GM18909 (cell line): ENCODE data around the gene AGER.
"Not testable (repeated sequence)": the region's sequence is repeated elsewhere in the genome, so short reads cannot be mapped to it uniquely, and the experiment has no call there.

ENCODE experiments used
- ATAC-seq: cut with Tn5 transposase; IDR thresholded peaks from one replicate; pipeline ENCODE4 v1.9.1; 2021; ENCODE audit warnings: mild to moderate bottlenecking; ENCODE audit not compliant: unreplicated experiment, poor library complexity

AGER gene

GRCh38 chr6:32200711-32201475 lies 16.8 kb upstream of the AGER start:
- no peak for ATAC-seq

DNA sequence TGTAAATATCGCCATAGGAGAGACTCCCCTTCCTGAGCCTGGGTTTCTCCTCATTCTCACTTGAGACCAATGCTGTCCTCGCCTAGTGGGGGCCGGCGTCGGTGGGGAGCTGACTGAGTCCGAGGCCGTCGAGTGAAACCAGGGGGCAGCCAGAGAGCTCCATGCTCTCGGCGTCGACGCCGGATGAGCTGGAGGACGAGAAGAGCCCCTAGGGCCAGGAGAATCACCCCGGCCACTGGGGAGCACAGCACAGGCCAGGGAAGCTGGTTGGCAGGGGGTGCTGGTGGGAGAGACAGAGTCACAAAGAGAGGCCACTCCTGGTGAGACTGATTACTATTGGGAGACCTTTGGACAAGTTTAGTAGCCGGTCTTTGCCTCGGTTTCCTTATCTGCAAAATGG lies 14.8 kb upstream of the AGER start:
- no peak for ATAC-seq

- ATAC-seq, result no peak
These were observed 14.3 kb upstream of the AGER start for GRCh38 chr6:32198345-32198696.

DNA sequence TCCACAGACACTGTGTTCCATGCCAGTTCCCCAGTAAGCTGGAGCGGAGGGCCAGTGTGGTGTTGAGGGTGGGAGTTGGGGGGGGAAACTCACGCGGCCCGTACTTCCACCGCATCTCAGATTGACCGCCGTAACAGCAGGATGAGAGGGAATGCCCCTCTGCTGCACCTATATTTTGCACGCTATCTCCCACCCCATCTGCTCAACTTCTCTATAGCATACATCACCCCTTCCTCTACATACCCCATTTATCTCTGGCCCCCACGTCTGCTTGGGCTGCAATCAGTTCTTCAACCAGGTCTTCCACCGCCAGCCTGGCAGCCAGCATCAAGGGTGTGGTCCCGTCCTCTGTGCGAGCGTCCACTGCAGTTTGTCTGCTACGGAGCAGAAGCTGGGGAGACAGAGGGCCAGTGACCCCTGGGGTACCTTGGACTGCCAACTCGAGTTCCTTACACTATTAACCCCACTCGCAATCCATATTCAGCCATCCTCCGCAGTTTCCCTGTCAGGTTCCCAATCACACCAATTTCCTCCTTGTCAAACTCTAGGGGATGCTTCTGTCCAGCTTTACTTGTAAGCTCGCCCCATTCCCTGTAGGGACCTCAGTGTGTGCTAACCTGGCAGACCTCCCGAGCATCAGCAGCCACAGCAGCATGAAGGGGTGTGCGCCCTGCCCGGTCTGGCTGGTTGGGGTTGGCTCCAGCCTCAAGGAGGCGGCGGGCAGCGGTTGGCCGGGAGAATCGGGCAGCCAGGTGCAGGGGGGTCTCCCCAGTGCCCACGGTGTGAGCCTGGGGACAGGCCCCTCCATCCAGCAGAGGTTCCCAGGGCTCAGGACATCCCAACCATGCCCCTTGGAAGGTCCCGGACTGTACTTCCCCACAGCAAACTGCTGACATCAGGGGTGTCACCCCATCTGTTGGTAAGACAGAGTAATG lies 12.9 kb upstream of the AGER start:
- no peak for ATAC-seq

DNA sequence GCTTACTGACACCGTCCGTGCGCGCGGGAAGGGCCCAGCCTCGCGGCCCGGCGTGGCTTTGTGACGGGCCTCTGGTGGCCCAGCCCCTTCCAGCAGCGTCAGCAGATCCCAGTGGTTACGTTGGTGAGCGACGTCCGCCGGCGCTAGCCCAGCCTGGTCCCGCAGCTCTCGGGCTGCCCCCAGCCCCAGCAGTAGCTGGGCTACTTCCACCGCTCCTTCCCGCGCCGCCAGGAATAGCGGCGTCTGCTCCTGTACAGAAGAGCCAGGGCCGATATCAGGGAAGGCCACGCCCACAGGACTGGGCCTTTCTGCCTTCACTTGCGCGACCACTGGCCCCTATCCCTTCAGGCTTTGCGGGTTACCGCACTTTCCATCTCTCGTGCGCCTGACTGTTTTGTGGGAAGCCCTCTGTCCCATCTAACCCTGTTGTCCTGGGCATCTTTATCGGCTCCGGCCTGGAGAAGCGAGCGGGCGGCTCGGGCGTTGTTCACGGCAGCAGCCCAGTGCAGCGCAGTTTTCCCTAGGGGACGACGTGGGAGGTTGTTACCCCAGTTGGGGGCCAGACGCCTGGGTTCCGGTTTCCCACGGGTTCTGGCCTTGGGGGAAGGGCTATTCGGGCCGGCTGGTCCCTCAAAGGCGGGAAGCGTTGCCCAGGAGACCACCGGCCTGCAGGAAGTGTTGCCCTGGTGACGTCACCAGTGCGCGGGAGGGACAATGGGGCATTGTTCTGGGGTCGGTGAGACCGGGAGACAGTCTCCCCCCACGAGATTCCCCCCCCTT lies 12.0 kb upstream of the AGER start:
- ATAC-seq, result peak; percentile 80

DNA sequence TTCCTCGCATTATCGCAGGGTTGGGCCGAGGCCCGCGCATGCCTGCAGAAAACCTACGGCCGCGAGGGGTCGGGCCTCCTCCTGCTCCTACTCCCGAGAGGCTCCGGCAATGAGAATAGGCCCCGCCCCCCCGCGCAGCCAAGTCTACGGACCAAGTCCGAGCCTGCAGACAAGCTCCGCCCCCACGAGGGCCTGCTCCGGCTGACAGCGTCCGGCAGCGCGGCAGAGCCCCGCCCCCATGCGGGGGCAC lies 11.5 kb upstream of the AGER start:
- ATAC-seq, result peak; percentile 76

- no peak for ATAC-seq
These were observed 11.0 kb upstream of the AGER start for GRCh38 chr6:32194825-32195651.

- no peak for ATAC-seq
These were observed 10.3 kb upstream of the AGER start for GRCh38 chr6:32194388-32194787.

DNA sequence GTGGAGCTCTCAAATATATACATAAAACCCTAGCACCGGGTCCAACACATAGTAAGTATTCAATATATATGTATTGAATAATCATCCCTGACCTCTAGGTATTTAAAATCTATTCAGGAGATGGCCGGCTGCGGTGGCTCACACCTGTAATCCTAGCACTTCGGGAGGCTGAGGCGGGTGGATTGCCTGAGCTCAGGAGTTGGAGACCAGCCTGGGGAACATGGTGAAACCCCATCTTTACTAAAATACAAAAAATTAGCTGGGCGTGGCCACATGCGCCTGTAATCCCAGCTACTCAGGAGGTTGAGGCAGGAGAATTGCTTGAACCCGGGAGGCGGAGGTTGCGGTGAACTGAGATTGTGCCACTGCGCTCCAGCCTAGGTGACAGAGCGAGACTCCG lies 9.0 kb upstream of the AGER start:
- ATAC-seq, result not testable (repeated sequence)

- ATAC-seq, result no peak
These were observed 8.6 kb upstream of the AGER start, which contains the start of gene GPSM3 for GRCh38 chr6:32192608-32193039. Gene GPSM3, minus strand, starts transcription at chr6:32192643. Its CDS starts 130 bp downstream, at chr6:32192513.

GRCh38 chr6:32191696-32192607 lies 7.9 kb upstream of the AGER start:
- no peak for ATAC-seq

- ATAC-seq, result no peak
These were observed 7.0 kb upstream of the AGER start for GRCh38 chr6:32190911-32191677.

- peak; percentile 50 for ATAC-seq
These were observed 6.2 kb upstream of the AGER start, which contains the start of gene PBX2 for GRCh38 chr6:32190054-32190851. Gene PBX2, minus strand, starts transcription at chr6:32190202. Its CDS starts 287 bp downstream, at chr6:32189915.

DNA sequence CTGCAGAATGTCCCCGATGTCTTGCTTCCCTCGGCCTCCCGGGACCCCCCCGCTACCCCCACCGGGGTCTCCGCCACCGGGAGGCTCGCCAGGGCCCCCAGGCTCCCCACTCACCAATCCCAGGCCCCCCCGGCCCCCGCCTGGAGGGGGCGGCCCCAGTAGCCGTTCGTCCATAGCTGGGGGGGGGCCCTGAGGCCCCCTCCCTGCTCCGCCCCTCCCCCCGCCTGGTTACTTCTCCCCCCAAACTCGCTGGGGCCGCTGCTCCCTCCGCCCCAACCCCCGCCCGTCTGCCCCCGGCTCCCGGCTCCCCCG lies 5.6 kb upstream of the AGER start:
- ATAC-seq, result no peak

DNA sequence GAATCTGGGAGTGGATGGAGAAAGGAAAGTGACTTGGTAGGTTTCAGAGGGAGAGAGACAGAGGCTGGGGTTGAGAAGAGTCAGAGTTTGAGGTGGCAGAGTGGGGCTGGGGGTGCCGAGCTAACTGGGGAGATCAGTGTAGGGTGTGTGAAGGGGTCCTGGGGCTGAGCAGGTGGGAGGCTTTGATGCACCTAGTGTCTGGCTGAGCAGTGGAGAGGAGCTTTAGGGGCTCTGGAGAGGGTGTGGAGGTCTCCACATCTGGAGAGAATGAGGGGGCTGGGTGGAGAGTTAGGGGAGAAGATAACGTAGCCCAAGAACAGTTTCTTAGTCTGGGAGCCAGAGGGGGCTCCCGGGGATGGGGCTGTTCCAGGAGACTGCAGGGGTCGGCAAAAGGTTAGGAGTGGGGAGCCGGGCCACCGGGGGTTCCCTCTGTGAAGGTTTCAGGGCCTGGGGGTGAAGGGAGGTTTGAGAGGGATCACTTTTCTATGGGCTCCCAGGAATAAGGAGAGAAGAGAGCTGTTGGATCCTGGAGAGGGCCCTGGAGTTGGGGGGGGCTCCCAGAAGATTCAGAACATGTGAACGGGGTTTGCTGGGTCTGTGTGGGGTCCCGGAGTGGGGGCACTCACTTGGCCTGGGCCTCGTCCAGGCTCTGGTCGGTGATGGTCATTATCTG lies 5.2 kb upstream of the AGER start:
- no peak for ATAC-seq

GRCh38 chr6:32188381-32189068 lies 4.5 kb upstream of the AGER start:
- no peak for ATAC-seq
